Cerebellar nuclear complex (tissue), 1 donor: ENCODE data around the gene TSSK2.
"Not testable (repeated sequence)": the region's sequence is repeated elsewhere in the genome, so short reads cannot be mapped to it uniquely, and the experiment has no call there.

ENCODE experiments used
- DNase-seq, 2 experiments: peaks; one replicate each; lab custom pipeline; 2025; lab: John Stamatoyannopoulos, UW

Gene TSSK2

DNA sequence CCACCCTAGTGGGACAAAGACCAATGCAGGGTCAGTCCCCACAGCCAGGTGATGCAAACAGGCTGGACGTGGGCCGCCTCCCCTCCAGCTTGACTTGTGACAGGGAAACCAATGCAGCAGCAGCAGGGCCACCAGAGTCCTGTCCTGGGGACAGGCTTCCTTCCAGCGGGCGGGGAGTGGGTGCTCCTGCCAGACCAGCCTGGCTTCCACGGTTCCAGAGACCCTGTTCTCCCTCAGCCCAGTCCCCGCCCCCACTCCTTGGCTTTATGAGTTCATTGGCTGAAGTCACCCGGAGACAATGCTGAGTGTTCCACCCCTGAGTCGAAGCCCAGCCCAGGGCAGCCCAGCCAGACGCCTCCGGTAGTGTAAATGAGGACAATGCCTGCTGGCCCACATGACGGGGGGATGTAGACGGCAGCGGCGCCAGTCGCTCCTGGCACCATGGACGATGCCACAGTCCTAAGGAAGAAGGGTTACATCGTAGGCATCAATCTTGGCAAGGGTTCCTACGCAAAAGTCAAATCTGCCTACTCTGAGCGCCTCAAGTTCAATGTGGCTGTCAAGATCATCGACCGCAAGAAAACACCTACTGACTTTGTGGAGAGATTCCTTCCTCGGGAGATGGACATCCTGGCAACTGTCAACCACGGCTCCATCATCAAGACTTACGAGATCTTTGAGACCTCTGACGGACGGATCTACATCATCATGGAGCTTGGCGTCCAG lies at the start of gene TSSK2:
Gene TSSK2 (plus strand): TSS at position 350 of the 726 bp plus-strand sequence. CDS start 92 bp downstream, at position 442.
- no peak for DNase-seq

DNA sequence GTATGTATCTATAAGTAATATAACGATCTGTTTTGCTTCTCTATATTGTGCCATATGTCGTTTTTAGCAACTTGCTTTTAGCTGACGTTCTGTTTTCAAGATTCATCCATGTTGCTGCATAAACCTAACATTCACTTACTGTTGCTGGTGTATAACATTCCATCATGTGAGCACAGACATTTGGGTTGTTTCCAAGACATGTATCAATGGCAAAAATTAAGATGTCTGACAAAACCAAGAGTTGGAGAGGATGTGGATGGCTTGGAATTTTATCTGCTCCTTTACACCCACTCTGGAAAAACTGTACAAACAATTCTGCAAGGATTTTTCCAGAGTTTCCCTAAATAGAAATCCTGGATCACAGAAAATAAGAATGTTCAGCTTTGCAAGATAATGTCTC lies 49.8 kb upstream of the TSSK2 start:
- DNase-seq = no peak

DNA sequence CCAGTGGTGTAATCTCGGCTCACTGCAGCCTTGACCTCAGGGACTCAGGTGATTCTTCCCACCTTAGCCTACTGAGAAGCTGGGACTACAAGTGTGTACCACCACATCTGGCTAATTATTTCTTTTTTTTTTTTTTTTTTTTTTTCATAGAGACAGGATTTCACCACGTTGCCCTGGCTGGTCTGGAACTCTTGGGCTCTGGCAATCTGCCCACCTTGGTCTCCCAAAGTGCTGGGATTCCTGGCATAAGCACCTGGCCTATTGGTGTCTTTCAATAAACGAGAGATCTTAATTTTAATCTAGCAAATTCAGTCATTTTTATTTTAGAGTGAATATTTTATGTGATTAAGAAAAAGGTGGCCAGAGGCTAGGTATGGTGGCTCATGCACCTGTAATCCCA lies 49.0 kb upstream of the TSSK2 start:
- no peak for DNase-seq

DNA sequence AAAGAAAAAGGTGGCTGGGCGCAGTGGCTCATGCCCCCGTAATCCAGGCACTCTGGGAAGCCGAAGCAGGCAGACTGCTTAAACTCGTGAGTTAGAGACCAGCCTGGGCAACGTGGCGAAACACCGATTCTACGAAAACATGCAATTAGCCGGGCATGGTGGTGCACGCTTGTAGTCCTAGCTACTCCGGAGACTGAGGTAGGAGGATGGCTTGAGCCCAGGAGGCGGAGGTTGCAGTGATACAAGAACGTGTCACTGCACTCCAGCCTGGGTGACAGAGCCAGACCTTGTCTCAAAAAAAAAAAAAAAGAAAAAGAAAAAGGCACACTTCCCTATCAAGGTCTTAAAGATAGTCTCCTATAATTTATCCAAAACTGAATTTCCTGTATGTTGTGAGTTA lies 48.3 kb upstream of the TSSK2 start:
- DNase-seq = no peak

DNA sequence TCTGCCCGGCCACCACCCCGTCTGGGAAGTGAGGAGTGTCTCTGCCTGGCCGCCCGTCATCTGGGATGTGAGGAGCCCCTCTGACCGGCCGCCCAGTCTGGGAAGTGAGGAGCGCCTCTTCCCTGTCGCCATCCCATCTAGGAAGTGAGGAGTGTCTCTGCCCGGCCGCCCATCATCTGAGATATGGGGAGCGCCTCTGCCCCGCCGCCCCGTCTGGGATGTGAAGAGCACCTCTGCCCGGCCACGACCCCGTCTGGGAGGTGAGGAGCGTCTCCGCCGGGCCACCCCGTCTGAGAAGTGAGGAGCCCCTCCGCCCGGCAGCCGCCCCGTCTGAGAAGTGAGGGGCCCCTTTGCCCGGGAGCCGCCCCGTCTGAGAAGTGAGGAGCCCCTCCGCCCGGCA lies 47.0 kb upstream of the TSSK2 start:
- not testable (repeated sequence) for DNase-seq

DNA sequence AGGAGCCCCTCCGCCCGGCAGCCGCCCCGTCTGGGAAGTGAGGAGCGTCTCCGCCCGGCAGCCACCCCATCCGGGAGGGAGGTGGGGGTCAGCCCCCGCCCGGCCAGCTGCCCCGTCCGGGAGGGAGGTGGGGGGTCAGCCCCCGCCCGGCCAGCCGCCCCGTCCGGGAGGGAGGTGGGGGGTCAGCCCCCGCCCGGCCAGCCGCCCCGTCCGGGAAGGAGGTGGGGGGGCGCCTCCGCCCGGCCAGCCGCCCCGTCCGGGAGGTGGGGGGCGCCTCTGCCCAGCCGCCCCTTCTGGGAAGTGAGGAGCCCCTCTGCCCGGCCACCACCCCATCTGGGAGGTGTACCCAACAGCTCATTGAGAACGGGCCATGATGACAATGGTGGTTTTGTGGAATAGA lies 46.5 kb upstream of the TSSK2 start:
- DNase-seq = not testable (repeated sequence)

DNA sequence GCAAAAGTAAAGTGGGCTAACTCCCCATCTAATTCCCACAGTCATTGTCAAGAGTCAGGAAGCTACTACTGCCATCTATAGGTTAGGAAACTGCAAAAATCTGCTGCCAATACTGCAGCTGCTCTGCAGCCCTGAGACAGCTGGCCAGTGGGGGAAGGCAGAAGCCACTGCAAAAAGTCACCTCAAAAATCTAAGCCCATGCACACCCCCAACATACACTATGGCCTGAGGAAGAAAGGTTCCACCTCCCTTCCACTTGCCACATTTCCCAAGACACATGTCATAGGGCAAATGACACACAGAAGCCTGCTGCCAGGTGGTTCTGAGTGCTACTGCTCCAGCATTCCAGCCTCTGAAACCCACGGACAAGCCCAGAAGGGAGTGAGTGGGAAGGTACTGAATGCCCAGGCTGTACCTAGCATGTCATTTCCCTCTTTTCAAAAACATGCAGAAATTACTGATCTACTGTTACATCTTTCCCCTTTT lies 45.8 kb upstream of the TSSK2 start:
- DNase-seq = no peak

DNA sequence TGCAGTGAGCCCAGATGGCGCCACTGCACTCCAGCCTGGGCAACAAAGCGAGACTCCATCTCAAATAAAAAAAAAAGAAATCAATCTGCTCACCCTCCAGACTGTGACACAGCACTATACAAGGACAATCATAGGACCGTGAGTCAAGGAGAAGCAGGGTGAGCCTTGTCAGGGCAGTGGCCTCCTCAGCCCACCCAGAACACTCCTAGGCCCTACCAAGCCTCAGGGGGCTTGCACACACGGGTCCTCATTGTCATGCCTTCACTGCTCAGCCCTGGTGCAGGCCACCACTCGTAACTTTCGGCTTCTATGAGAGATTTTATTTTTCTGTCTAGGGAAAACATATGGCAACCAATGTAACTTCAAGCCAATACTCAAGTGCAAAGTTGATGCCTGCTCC lies 44.7 kb upstream of the TSSK2 start:
- no peak for DNase-seq

DNA sequence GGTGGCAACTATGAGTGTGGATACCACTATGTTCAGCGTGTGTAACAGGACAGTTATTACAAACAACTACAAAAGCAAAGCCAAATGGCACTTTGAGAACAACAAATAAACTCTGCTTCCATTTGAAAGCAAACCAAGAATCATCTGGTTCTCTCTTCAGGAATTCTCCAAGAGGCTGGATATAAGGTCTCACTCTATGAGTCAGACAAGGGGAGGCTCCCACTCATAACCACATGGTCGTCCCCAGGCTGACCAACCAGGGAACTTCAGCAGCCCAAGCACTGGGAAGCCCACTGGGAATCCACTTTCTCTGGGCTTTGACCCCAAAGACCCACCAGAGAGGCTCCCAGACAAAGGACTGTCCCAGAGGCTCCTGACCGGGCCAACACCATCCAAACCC lies 44.2 kb upstream of the TSSK2 start:
- DNase-seq = no peak

DNA sequence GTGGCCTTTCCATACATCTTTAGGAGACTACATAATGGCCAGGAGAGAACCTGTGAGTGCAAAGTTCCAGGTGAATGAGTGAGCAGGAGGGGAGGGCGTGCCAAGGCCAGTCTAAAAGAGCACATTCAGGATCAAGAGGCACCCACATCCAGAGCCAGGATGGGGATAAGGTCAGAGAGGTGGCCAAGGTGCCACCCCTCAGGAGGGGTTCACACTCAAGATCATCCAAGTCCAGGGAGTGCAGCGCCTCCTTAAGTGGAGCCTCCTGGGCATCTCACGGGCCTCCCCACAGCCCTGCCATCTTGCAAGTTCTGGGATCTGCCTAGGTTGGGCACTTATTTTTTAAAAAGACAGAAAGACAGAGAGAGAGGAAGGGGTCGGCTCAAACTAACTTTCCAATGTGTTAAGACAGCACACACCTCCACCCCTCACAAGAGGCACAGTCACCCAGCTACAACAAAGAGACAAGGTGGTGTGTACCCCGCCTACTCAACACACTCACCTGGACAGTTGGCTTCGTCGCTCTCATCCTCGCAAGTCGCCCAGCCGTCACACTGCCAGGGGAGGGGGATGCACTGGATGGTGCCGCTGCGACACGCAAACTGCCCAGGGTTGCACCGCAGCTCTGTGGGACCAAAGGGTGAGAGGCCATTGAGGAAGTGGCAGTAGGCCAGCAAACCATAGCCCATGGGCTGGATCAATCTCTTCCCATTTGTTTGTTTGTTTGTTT lies 42.1 kb upstream of the TSSK2 start:
- no peak for DNase-seq

DNA sequence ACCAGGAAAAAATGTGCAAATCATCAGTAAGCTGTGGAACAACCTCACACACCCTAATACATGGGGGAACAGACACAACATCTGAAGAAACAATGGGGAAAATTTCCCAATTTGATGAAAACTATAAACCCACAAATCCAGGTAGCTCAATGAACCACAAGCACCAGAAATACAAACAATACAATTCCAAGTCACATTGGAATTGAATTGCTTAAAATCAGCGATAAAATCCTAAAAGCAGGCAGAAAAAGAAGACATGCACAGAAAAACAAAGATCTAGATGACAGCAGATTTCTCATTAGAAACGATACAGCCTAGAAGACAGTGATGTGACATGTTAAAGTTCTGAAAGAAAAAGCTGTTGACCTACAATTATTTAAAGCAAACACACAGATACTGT lies 40.9 kb upstream of the TSSK2 start:
- DNase-seq = no peak

DNA sequence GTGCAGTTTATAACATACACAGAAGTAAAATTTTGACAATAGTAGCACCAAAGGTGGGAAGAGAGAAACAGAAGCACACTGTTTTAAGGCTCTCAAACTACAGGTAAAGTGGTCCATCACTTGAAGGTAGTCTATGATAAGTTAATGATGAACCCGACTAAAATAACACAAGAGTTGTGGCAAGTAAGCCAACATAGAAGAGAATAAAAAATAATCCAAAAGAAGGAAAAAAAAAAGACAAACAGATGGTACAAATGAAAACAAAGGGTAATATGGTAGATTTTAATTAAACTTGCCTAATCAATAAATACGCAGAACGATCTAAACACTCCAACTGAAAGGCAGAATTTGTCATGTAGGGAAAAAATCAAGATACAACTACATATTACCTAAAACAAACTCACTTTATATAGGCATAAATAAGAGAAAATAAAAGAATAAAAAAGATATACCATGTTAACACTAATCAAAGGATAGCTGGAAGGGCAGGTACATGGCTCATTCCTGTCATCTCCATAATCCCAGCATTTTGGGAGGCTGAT lies 40.5 kb upstream of the TSSK2 start:
- DNase-seq = no peak

DNA sequence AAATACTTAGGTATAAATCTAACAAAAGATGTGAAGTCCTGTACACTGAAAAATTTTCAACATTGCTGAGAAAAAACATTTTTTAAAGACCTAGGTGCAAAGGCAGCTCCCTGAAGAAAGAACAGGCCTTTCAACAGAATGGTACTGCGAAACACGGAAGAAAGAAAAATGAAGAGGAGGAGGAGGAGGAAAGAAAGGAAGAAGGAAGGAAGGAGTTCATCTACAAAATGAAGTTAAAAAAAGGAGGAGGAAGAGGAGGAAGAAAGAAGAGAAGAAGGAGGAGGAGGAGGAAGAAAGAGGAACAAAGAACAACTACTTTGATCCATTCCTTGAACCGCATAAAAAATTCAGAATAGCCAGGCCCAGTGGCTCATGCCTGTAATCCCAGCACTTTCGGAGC lies 38.4 kb upstream of the TSSK2 start:
- no peak for DNase-seq

DNA sequence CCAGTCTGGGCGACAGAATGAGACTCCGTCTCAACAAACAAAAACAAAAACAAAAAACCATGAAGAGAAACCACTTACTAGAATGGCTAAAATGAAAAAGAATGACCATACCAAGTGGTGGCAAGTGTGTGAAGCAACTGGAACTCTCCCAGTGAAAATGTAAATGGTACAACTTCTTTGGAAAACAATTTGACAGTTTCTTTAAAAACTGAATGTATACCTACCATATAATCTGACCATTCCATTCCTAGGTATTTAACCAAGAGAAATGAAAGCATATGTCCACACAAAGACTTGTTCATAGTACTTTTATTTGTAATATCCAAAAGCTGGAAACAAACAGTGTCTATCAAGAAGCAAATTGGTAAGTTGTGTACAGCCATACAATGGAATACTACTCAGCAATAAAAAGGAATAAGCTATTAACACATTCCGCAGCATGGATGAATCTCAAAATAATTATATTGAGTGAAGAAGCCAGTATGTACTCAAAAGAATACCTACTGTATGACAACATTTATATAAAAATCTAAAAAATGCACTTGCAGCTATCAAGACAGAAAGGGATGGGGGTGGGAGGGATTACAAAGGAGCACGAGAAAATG lies 36.6 kb upstream of the TSSK2 start:
- no peak for DNase-seq

DNA sequence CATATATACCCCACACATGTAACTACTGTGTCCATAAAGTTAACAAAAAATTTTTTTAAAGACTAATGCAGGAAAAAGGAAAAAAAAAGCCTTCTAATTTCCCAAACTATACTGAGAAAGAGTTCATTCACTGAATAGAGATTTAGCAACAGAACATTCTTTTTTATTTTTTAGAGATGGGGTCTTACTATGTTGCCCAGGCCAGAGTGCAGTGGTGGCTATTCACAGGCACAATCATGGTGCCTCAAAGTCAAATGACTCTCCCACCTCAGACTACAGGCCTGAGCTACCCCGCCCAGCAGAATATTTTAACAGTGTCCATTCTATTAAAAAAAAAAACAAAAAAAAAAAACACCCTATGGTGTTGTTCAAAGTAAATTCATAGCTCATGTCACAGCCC lies 34.6 kb upstream of the TSSK2 start:
- no peak for DNase-seq

DNA sequence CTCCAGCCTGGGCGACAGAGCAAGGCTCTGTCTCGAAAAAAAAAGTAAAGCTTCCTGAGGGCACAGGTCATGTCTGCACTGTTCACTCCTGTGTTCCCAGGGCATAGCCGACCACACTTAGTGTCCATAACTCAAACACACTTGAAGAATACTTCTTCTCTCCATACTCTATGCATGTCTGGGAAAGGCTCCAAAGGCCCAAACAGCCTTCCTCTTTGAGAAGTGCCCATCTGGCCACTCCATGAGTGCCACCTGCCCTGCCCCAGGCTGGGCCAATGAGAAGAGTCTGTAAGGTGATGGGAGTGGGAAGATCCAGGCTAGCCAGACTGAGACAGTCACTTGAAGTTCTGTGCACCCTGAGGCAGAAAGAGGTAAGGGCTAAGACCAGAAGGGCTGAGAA lies 33.6 kb upstream of the TSSK2 start:
- DNase-seq = peak; percentile 52 to 77

DNA sequence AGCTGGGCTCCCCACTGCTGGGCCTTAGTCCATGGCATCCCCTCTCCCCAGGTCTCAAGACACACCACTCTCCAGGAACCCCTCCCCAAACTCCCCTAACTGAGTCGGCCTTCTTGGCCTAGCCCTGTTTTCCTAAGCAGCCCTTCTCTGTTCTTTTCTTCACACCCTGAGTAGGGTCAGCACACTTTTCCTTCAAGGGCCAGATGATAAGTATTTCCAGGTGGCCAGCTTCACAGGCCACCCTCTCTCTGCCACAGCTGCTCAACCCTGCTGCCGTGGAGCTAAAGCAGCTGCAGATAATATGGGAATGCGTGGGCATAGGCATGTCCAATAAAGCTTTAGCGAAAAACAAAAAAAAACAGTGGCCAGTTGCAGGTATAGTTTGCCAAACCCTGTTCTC lies 33.0 kb upstream of the TSSK2 start:
- DNase-seq = no peak

DNA sequence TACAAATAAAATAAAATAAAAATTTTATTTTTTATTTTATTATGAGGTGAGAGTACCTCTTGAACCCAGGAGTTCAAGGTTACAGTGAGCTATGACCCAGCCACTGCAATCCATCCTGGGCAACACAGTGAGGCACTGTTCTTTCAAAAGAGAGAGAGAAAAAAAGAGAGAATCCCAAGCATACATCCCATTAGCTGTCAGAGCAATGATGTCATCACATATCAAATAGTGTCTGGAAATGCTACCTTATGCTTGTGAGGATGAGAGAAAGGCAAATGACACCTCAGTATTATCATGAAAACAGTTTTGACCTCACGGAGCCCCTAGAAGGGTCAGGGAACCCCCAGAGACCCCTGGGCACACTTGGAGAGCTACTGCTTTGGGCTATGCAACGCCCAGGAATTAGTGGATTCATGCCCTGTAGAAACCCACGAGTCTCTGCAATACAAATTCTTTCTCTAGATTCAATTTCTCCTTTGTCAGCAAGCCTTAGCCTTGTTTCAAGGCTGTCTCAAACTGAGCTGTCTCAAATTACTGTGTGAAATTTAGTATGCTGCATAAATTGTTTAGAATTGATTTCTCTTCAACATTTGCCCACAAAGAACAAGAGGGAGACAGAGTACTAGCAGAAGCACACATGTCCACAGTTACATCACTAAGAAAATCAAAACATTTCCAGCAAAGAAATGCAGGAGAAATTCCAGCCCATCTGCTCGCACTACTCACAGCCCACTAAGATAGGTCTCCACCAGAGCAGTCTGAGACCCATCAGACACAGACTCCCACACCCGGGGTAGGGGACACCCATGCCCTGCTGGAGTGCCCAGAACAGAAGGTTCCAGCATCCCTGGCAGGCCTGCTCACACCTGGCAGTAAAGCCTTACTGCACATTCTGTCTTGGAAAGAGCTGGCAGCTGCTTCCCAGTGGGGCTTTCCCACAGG lies 27.0 kb upstream of the TSSK2 start:
- DNase-seq = no peak

DNA sequence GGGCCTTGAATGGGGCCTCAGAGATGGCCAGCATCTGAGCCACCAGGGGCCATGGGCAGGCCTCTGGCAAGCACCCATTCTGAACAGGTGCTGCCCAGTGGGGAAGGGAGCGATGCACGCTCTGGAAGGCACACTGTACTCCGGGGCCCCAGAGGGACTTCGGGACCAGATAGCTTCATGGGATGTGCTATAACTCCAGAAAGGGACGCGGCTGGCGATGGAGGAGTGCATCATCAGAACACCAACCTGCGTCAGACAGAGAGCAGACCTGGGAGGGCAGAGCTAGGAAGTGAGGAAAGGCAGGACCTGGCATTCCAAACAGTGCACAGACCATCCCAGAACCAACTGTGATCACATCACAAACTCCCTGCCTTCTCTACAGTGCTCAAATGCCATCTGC lies 25.7 kb upstream of the TSSK2 start:
- DNase-seq = no peak

DNA sequence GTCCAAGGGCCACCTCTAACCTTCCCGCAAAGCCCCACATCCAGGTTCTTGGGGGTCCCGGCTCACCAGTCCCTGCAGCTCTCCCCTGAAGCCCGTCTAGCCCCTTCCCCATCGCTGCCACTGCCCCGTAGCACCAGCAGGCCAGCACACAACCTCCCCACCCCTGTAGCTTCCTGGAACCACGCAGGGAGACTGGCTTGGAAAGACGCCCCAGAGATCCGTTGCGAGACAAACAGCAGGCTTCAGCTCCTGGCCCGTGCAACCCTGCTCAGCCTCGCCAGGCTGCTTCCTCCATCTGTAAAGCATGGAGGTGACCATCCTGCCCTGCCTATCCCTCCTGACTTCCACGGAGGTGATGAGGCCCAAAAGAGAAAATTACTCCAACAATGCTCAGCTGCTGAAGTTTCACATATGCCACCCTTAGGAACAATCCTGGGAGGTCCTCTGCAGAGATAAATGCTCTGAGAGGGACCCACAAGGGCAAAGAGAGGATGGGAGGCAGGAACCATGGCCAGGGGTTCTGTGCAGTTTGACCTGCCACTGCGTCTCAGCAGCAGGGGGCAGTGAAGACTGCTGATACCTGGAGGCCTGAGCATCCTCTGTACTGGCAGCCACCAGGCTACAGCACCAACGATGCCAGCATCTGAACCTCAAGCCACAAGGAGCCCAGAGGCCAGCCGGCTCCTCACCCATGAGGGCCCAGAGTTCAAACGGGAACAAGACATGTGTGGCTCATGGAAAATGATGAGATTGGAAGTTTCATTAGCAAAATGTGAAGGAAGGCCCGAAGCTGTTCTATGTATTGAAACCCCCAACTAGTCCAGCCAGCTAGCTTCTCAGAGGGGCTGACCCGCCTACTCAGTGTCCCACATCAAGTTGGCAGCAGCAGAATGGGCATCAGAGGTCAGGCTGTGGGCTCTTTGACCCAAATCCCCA lies 25.0 kb upstream of the TSSK2 start:
- peak in 1 of 2 experiments; percentile 31 for DNase-seq
